H1 (cell line): Measurements from ENCODE around the gene SAMD9. TPM values are rescaled to one million over a fixed set of nuclear protein-coding genes. Genes with fewer than 3 reads are reported as not detected.
"Not testable (repeated sequence)": the region's sequence is repeated elsewhere in the genome, so short reads cannot be mapped to it uniquely, and the experiment has no call there.

Source experiments
- CTCF ChIA-PET: fragments of 300-600 bp; sonication (Branson Sonifier 250); formaldehyde crosslinking; loops from one replicate; lab custom pipeline; 2021; ENCODE audit not compliant: partially characterized antibody; lab: Charles Lee
- POLR2A ChIA-PET: fragments of 300-600 bp; sonication (Branson Sonifier 250); formaldehyde crosslinking; loops from one replicate; lab custom pipeline; 2021; ENCODE audit warnings: inconsistent platforms; ENCODE audit not compliant: partially characterized antibody; lab: Charles Lee
- DNase-seq, 2 experiments: peaks; one replicate each; pipeline versions ENCODE4 v3.0.0 to v3.0.0-alpha.2; 2010 to 2022; ENCODE audit warnings: low spot score in 2 of 2, low read depth in 1 of 2, mixed read lengths in 1 of 2
- FAIRE-seq: peaks from 2 replicates; lab custom pipeline; 2011; peaks lifted over from hg19 to GRCh38; lab: Jason Lieb, UNC
- H2AFZ ChIP-seq: 2 replicates; pipeline ENCODE4 v1.8.1; 2012; ENCODE audit warnings: low read length, inconsistent platforms
- H2AK5ac ChIP-seq: 2 replicates; pipeline ENCODE4 v1.6.1; 2013; ENCODE audit warnings: low read depth, low read length
- H2BK120ac ChIP-seq: replicated peaks from 2 replicates; pipeline ENCODE3; 2013; ENCODE audit warnings: low read depth, low read length, inconsistent platforms
- H2BK12ac ChIP-seq: 2 replicates; pipeline ENCODE4 v1.6.1; 2013; ENCODE audit warnings: low read depth, low read length
- H2BK15ac ChIP-seq: 2 replicates; pipeline ENCODE4 v1.6.1; 2013; ENCODE audit warnings: low read length
- H2BK20ac ChIP-seq: 2 replicates; pipeline ENCODE4 v1.6.1; 2013; ENCODE audit warnings: low read length
- H2BK5ac ChIP-seq: 2 replicates; pipeline ENCODE4 v1.6.1; 2013; ENCODE audit warnings: low read depth, low read length
- H3K14ac ChIP-seq: 2 replicates; pipeline ENCODE4 v1.6.1; 2013; ENCODE audit warnings: inconsistent platforms; ENCODE audit not compliant: insufficient read length
- H3K18ac ChIP-seq: 2 replicates; pipeline ENCODE4 v1.6.1; 2013; ENCODE audit warnings: low read length; ENCODE audit errors: extremely low read depth
- H3K23ac ChIP-seq: 2 replicates; pipeline ENCODE4 v1.6.1; 2013; ENCODE audit warnings: inconsistent platforms; ENCODE audit not compliant: insufficient read length
- H3K23me2 ChIP-seq: 2 replicates; pipeline ENCODE4 v1.6.1; 2013; ENCODE audit warnings: low read depth, low read length
- H3K27ac ChIP-seq: 2 replicates; pipeline ENCODE4 v1.6.1; 2011; ENCODE audit warnings: low read depth, low read length, inconsistent platforms
- H3K27me3 ChIP-seq, 4 experiments: replicated peaks in 1 of 4; 1 replicate in 1 of 4; 2 replicates in 3 of 4; pipeline versions ENCODE4 v1.6.1 to v1.8.1; 2011 to 2013; ENCODE audit warnings: low read length in 3 of 4, mild to moderate bottlenecking in 3 of 4, inconsistent platforms in 2 of 4, mixed read lengths in 2 of 4, moderate library complexity in 1 of 4; ENCODE audit not compliant: control insufficient read depth in 3 of 4, insufficient read depth in 3 of 4; ENCODE audit errors: extremely low read depth in 1 of 4
- H3K36me3 ChIP-seq, 4 experiments: 2 replicates each; pipeline versions ENCODE4 v1.6.1 to v1.8.1; 2011 to 2013; ENCODE audit warnings: mild to moderate bottlenecking in 4 of 4, low read length in 3 of 4, moderate library complexity in 2 of 4, control low read depth in 1 of 4, inconsistent platforms in 1 of 4; ENCODE audit not compliant: insufficient read depth in 4 of 4, control insufficient read depth in 2 of 4
- H3K4ac ChIP-seq: replicated peaks from 2 replicates; pipeline ENCODE3; 2013; ENCODE audit warnings: low read length, low read depth, mixed read lengths, inconsistent platforms; ENCODE audit not compliant: insufficient read length
- H3K4me1 ChIP-seq, 4 experiments: replicated peaks in 1 of 4; 1 replicate in 1 of 4; 2 replicates in 3 of 4; pipeline versions ENCODE4 v1.6.1 to v1.8.1; 2011 to 2013; ENCODE audit warnings: low read length in 3 of 4, inconsistent platforms in 2 of 4, mixed read lengths in 1 of 4; ENCODE audit not compliant: insufficient read depth in 4 of 4, control insufficient read depth in 3 of 4
- H3K4me2 ChIP-seq, 2 experiments: 2 replicates each; pipeline versions ENCODE4 v1.6.1 to v1.8.1; 2011 to 2013; ENCODE audit warnings: low read depth in 2 of 2, low read length in 2 of 2, control low read depth in 1 of 2, inconsistent platforms in 1 of 2, mild to moderate bottlenecking in 1 of 2; ENCODE audit not compliant: insufficient read depth in 1 of 2
- H3K4me3 ChIP-seq, 4 experiments: fragments of 200-600, 300-600 bp in 1 of 4; sonication (generic), shearing (Covaris generic), sonication (Bioruptor Twin) in 1 of 4; 2 replicates each; pipeline versions ENCODE4 v1.5.1 to v1.8.1; 2011 to 2016; ENCODE audit warnings: low read length in 4 of 4, low read depth in 3 of 4, control low read depth in 2 of 4, inconsistent platforms in 2 of 4, mild to moderate bottlenecking in 2 of 4, mixed read lengths in 1 of 4, moderate library complexity in 1 of 4; ENCODE audit not compliant: insufficient read depth in 2 of 4; ENCODE audit errors: extremely low read depth in 1 of 4
- H3K56ac ChIP-seq: replicated peaks from 2 replicates; pipeline ENCODE3; 2013; ENCODE audit warnings: low read depth, mild to moderate bottlenecking, mixed read lengths, low read length, inconsistent platforms; ENCODE audit not compliant: insufficient read length
- H3K79me1 ChIP-seq: 2 replicates; pipeline ENCODE4 v1.6.1; 2013; ENCODE audit warnings: low read depth, low read length, control low read depth
- H3K79me2 ChIP-seq, 2 experiments: 2 replicates each; pipeline versions ENCODE4 v1.6.1 to v1.8.1; 2012 to 2013; ENCODE audit warnings: low read length in 2 of 2, mild to moderate bottlenecking in 2 of 2, inconsistent platforms in 1 of 2; ENCODE audit not compliant: insufficient read depth in 2 of 2, control insufficient read depth in 1 of 2
- H3K9ac ChIP-seq, 4 experiments: replicated peaks in 1 of 4; 1 replicate in 1 of 4; 2 replicates in 3 of 4; pipeline versions ENCODE4 v1.6.1 to v1.8.1; 2011 to 2013; ENCODE audit warnings: low read depth in 3 of 4, low read length in 3 of 4, control low read depth in 2 of 4, mild to moderate bottlenecking in 2 of 4, moderate library complexity in 2 of 4, inconsistent platforms in 1 of 4; ENCODE audit errors: extremely low read depth in 1 of 4
- H3K9me3 ChIP-seq, 2 experiments: 2 replicates each; pipeline versions ENCODE4 v1.6.1 to v1.8.1; 2012 to 2013; ENCODE audit warnings: mild to moderate bottlenecking in 2 of 2, moderate library complexity in 2 of 2, control low read depth in 1 of 2, inconsistent platforms in 1 of 2, low read depth in 1 of 2, low read length in 1 of 2, mixed read lengths in 1 of 2; ENCODE audit not compliant: insufficient read depth in 2 of 2
- H4K20me1 ChIP-seq, 2 experiments: replicated peaks in 1 of 2; 2 replicates each; pipeline versions ENCODE3 to v1.8.1; 2011 to 2013; ENCODE audit warnings: inconsistent platforms in 2 of 2, low read length in 2 of 2, mild to moderate bottlenecking in 1 of 2; ENCODE audit not compliant: insufficient read depth in 2 of 2, control insufficient read depth in 1 of 2
- H4K5ac ChIP-seq: 2 replicates; pipeline ENCODE4 v1.6.1; 2013; ENCODE audit warnings: low read length, low read depth, mixed read lengths, inconsistent platforms; ENCODE audit not compliant: insufficient read length
- H4K8ac ChIP-seq: 2 replicates; pipeline ENCODE4 v1.8.0; 2013; ENCODE audit warnings: mild to moderate bottlenecking, moderate library complexity, low read length, inconsistent platforms; ENCODE audit not compliant: insufficient read depth; ENCODE audit errors: extremely low read depth
- H4K91ac ChIP-seq: replicated peaks from 2 replicates; pipeline ENCODE3; 2013; ENCODE audit warnings: low read length, mixed read lengths, inconsistent platforms; ENCODE audit not compliant: insufficient read length
- WGBS, 2 experiments: shearing (Covaris generic) in 1 of 2; methylation state at CpG; one replicate each; pipeline versions ENCODE4 v1.1.6 to v1.1.7; 2013 to 2015; ENCODE audit warnings: low lambda C conversion rate in 2 of 2, mixed read lengths in 2 of 2, inconsistent platforms in 1 of 2, low coverage in 1 of 2, missing lambda C conversion rate in 1 of 2; ENCODE audit not compliant: insufficient replicate concordance in 2 of 2, insufficient coverage in 1 of 2, insufficient read length in 1 of 2; ENCODE audit errors: extremely low coverage in 1 of 2, missing lambda C conversion rate in 1 of 2; 5-methylcytosine and 5-hydroxymethylcytosine counted together
- polyA plus RNA-seq, 7 experiments: library from polyadenylated mRNA; depleted of rRNA in 3 of 7; stranded (reverse) in 5 of 7; unstranded in 2 of 7; fragments of >200 nt in 5 of 7; fragments of 200-250 nt in 2 of 7; gene quantifications; 1 replicate in 5 of 7; 2 replicates in 1 of 7; 4 replicates in 1 of 7; pipeline versions ENCODE4 v1.2.1 to v1.2.3, GENCODE V29; 2011 to 2013; ENCODE audit warnings: missing spikeins in 2 of 7, mixed read lengths in 2 of 7
- total RNA-seq: library from RNA; stranded (reverse); fragmentation: NEBNext Ultra II Directional; extraction: Animal tissue kit (Norgen Biotek cat#: 25700); gene quantifications from 2 replicates; pipeline ENCODE4 v1.2.1, GENCODE V29; 2021

Gene SAMD9
- total and polyA plus RNA-seq, 2 of the 8 experiments (the other 6 are each of a cell fraction or from before 2014, with no cell fraction given), result 0.02 TPM; not detected in 1

- H3K23ac ChIP-seq, FAIRE-seq, H3K27ac ChIP-seq, H3K79me1 ChIP-seq, H2BK5ac ChIP-seq, H3K27me3 ChIP-seq, H3K9me3 ChIP-seq, DNase-seq, H3K56ac ChIP-seq, H3K9ac ChIP-seq, H3K4me2 ChIP-seq, H3K14ac ChIP-seq, H3K4me1 ChIP-seq, H3K4ac ChIP-seq, H2AFZ ChIP-seq, H2BK12ac ChIP-seq, H3K18ac ChIP-seq, H4K20me1 ChIP-seq, H4K5ac ChIP-seq, H3K23me2 ChIP-seq, H3K36me3 ChIP-seq, H2BK15ac ChIP-seq, H3K79me2 ChIP-seq, POLR2A ChIA-PET, H4K8ac ChIP-seq, H2BK20ac ChIP-seq, H2BK120ac ChIP-seq, H2AK5ac ChIP-seq, H4K91ac ChIP-seq, H3K4me3 ChIP-seq: not testable (repeated sequence)
- CTCF ChIA-PET, result interaction anchor here (0.7 kb wide), 1 partner anchor 1244 kb away, joined by 3 read pairs; no protein-coding TSS in a partner anchor
- WGBS, 2 experiments, result 89% methylated on average over 3 of the region's 3 CpGs; no CpG with 5 or more reads in 1 of the 2 experiments
Measured at GRCh38 chr7:93123532-93123931, 5.8 kb upstream of the SAMD9 start.
